Stimulated activated CD8-positive, alpha-beta memory T cell treated with anti-CD3 and anti-CD28 coated beads, Interleukin-4, amount 100 ng/mL, for 4 hours (primary cell): Measurements from ENCODE around the gene SIN3A.
A peak's percentile ranks its signal among the peaks of the same experiment; 100 is the strongest.
"Not testable (repeated sequence)": the region's sequence is repeated elsewhere in the genome, so short reads cannot be mapped to it uniquely, and the experiment has no call there.

Experiments used
- DNase-seq, 2 donors: peaks; one replicate each; pipeline ENCODE4 v3.0.0-alpha.2; 2020; ENCODE audit warnings: low read depth in 2 of 2, low spot score in 1 of 2

Gene SIN3A

GRCh38 chr15:75335705-75336355 is 115.7 kb downstream of the SIN3A start, which contains the start of gene COMMD4:
TSS of gene COMMD4 (plus strand) at chr15:75336063. CDS start at chr15:75336090, 27 bp downstream.
- peak; percentile 37 to 49 for DNase-seq

DNA sequence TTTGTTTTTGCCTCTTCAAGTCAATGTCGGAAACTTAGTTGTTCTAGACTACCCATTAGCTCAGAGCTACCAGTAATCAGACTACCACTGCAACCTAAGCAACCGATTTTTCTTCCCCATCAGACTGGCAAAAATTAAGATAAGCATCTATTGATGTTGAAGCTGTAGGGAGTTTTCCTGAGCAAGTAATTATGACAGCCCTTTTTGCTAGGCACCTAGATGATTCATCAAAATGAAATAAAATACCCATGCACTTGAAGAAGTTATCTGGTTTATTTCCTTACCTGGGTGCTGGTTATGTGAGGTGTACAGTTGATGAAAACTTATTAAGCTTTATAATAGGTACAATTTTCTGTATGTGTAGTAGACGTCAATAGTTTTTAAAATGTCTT is 116.2 kb downstream of the SIN3A start:
- no peak for DNase-seq

GRCh38 chr15:75333654-75334419 is 117.7 kb downstream of the SIN3A start:
- not testable (repeated sequence) for DNase-seq

GRCh38 chr15:75332093-75332492 is 119.4 kb downstream of the SIN3A start:
- not testable (repeated sequence) for DNase-seq

DNA sequence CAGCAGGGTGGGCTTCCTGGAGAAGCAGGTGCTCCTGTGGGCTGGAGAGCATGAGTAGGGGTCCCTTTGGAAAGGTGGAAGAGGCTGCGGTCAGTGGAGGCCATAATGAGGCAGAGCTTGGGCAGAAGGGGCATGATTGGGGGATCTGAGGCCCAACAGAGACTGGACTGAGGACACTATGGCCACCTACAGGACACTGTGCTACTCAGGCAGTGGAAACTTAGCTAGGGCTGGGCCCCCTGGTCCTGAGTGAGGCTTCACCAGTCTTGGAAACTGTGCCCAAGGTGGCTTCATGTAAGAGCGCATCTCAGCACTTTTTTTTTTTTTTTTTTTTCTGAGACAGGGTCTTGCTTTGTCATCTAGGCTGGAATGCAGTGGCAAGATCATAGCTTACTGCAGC is 121.9 kb downstream of the SIN3A start:
- DNase-seq = no peak

DNA sequence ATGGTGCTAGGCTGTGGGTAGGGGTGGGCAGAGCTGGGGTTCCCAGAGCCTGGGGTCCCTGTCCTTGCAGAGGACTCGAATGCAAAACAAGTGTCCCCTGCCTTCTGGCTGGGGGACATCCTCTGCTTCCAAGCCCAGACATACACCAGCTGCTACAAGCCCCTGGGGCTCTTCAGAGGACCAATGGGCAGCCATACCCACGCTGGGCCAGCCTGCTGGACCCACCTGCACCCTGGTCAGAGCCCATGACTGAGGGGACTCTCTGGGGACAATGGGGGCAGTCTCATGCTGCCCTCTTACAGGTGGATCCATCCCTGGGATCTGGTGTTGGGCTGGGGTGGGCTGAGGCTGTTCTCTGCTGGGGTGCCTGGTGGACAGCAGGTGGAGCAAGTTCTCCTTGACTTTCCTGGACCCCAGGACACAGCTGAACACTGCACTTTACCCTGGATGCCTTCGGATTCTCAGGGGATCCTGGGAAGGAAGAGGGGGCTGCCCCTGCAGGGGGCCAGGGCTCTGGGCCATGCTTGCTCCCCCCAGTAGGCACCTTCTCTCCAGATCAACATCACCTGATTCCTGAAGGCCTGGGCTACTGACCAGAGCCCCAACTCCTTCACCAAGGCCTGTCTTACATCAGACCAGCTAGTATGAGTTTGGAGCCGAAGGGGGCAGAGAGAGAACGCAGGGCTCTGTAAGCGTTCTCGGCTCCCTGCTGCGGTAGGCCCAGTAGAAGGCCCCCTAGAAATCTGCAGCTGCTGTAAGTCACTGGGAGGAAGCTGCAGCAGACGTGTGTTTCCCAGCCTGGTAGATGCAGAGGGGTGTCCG is 122.8 kb downstream of the SIN3A start:
- no peak for DNase-seq

- DNase-seq = no peak
Measured at GRCh38 chr15:75327491-75327890, 124.0 kb downstream of the SIN3A start.

- DNase-seq = no peak
Measured at GRCh38 chr15:75327005-75327404, 124.5 kb downstream of the SIN3A start.

GRCh38 chr15:75325922-75326321 is 125.6 kb downstream of the SIN3A start:
- DNase-seq = no peak

DNA sequence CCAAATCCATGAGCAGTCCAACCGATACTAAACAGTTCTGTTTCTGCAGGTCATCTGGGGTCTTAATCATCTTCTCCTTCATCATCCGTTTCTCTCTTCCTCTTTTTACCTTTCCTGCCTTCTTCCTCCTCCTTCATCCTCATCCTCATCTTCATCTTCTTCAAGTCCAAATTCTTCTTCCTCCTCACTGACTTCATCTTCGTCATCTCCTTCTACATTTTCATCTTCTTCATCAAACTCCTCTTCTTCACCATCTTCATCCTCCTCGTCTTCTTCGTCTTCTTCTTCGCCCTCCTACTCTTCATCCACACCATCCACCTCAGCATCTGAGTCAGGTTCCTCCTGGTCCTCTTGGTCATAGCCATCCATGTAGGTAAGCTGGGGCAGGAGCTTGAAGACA is 129.8 kb downstream of the SIN3A start:
- DNase-seq = no peak
